HTERT RPE-1 (cell line): ENCODE measurements around the gene SLC38A1.

Experiments
- in situ Hi-C: fragments of 300-500 bp; cut with MboI; formaldehyde crosslinking; loops from 4 replicates; pipeline ENCODE4 v1.14.3; 2020; ENCODE audit warnings: low sequenced_read_pairs

SLC38A1 gene

DNA sequence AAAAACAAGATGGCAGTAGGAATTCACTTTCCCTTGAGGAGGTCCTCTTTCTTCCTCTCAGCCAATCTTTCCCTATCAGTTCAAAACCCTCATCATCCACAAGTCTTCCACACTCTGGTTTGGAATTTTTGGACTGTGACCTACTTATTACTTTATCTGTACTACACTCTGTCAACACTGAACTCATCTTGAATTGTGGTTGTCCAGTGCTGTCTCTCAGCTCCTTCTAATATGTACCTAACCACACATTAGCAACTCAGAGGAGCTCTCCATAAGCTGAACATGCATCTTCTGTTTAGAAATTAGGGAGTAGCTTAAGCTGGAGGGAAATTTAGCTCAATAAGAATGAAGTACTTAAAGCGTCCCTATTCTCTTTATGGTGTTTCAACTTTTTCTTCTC lies 34.8 kb downstream of the SLC38A1 start:
- in situ Hi-C loops, result no loop called here

DNA sequence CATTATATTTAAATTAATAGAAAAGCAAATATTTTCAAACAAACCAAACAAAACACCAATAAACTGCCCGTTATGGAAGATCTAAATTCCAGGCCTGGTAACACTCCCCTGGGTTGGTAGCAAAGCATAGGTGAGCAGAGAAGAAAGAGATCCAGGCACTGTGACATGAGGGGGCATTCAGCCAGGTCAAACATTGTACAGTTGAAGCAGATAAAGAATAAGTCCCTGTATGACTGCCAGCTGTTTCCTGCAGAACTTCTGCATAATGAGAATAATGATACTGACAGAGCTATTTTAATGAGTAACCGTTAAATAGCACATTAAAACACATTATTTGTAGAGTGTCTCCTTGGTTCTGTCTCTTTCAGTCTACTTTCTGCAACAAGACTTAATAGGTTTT lies 35.4 kb downstream of the SLC38A1 start:
- in situ Hi-C loops, result no loop called here

DNA sequence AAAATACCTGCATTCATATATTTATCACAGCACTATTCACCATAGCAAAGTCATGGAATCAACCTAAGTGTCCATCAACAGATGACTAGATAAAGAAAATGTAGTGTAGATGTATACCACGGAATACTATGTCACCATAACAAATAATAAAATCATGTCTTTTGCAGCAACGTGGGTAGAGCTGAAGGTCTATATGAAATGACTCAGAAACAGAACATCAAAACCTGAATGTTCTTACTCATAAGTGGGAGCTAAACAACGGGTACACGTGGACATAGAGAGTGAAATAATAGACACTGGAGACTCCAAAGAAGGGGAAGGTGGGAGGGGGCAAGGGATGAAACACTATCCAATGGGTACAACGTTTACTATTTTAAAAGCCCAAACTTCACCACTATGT lies 37.9 kb downstream of the SLC38A1 start:
- in situ Hi-C loops, result no loop called here

DNA sequence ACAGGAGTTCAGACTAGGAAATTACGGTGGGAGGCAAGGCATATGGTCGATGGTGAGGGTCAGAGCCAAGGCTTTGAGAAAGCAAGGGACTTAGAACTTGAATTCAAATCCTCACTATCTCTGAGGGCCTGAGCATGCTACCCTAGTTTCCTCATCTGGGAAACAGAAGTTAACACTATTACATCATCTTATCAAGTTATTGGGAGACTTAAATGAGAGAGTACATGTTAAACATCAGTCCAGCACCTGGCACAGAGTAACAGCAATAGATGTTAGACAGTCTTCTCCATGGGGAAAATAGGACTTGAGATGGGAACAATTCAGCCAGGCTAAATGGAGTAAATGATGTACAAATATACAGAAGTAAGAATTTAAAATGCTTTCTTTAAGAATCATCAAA lies 38.5 kb downstream of the SLC38A1 start:
- in situ Hi-C loops, result no loop called here

DNA sequence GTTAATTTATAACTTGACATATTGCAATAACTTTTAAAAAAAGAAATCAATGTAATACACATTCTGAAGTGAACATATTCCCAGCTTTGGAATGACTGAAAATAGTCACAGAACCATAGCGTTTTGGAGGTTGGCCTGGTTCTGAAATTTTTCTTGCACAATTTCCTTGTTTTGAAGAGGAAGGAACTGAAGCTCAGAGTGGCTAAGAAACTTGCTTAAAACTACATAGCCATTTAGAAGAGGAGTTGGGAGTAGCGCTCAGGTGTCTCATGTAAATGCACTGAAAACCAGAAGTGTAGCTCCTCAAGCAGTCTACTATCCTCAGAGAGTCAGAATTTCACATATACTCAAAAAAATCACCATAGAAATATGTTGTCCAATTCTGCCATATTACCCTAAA lies 41.2 kb downstream of the SLC38A1 start:
- in situ Hi-C loops, result no loop called here

DNA sequence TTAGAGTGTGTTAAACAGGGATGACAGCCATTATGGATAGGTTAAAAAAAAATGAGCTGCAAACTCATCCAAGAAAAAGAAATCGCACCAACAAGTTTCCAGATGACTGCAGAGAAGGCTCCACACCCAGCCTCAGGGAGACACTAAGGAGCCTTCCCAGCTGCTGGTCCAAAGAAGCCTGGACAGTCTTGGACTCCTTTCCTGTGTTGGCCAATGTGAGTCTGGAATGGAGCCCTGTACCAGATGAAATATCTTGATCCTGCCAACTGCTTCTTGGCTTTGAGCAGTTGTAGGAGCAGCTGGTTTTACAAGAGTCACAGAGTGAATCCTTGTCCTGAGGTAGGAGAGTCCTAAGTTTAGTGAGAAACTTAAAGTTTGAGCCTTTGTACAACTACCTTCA lies 44.5 kb downstream of the SLC38A1 start:
- in situ Hi-C loops, result no loop called here

DNA sequence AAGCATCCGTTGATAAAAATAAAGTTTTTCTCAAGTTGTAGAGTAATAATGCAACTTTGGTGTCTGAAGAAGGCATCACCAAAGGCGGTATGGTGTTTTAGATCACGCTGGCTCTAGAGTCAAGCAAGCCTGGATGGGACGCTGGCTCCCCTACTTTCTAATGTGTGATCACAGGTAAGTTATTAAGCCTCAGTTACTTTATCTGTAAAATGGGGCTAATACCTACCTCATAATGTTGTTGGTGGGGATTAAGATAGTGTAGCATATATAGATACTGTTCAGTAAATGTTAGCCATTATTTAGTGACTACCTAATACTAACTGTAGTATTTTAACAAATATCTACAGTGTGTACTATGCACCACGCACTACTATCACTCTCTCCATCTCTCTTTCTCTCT lies 45.8 kb downstream of the SLC38A1 start:
- in situ Hi-C loops, result no loop called here

DNA sequence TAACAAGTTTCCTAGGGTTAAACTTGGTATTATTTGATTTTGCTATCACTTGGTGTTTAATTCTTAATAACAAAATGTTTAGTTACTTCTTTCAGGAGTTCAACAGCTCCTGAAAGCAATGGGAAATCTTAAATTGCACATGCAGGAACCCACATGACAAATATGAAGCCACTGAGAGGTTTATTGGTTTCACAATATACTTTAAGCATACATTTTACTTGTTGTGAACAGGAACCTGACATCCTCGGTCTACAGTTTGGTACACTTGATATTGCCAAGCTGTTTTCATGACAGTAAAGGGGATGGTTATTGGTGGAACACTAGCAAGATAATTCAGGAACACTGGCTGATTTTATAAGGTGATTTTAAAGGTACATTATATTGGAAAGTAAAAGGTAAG lies 46.2 kb downstream of the SLC38A1 start:
- in situ Hi-C loops, result no loop called here

DNA sequence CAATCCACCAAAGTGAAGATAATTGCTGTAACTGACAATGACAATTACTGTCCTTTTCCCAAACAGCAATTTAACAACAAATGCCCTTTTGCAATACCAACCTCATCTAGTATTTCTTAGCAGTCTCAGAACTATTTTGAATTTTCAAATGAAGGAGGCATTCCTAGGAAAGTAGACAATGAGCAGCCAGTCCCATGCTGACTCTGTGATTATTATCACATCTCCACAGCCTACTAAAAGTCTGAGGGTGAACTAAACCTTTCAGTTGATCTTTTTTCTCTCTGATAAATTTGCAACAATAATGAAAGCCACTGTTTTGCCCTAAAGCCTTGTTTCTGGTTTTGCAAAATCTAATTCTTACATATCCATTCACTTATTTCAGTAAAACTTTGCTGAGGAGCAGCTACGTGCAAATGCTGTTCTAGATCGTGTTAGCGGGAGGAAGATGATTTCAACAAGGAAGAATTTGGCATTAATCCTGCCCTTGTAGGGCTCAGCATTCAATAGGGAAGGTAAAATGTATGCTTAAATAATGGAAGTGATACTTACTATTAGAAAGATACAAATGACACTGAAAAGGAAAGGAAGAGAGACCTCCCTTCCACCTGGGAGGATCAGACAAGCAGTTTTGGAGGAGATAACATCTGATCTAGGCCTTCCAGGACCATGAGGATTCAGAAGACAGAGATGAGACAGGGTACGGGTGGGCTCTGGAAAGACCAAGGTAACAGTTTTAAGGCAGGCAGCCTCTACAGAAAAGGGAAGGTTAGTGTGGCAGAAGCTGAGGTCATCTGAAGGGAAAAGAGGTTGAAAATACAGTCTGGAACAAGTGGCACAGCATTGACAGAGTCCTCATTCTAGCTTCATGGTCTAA lies 47.4 kb downstream of the SLC38A1 start:
- in situ Hi-C loops, result no loop called here

DNA sequence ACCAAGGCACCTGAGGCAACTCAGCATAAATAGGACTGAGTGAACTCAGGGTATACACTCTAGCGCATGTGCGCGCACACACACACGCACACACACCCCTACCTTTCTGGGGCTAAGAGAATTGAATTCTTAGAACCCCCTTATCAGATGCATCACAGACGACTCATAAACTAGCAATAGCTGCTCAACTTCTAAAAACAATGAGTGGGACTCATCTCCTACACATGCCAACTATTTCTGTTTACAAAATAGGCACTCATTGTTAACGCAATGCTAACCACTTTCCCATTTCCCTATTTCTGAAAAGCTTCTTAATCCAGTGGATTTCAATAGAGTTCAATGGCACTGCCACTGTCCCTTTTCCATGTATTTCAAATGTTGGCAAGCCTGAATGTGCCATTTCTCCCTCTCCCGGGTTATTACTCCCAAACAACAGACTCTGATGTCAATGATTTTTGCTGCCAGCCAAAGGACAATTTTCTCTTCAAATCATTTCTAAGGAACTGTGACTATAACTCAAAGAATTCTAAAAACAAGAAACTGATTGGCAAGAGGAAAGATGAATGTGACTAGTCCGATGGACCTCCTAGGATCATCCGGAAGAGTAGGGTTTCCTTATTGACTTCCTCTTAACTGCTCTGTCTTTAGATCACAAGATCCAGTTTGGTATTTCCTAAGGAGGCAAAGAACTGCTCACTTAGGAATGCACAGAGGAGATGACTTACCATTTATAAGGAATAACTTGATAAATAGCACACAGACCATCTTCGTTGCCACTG lies 48.8 kb downstream of the SLC38A1 start:
- in situ Hi-C loops, result no loop called here

DNA sequence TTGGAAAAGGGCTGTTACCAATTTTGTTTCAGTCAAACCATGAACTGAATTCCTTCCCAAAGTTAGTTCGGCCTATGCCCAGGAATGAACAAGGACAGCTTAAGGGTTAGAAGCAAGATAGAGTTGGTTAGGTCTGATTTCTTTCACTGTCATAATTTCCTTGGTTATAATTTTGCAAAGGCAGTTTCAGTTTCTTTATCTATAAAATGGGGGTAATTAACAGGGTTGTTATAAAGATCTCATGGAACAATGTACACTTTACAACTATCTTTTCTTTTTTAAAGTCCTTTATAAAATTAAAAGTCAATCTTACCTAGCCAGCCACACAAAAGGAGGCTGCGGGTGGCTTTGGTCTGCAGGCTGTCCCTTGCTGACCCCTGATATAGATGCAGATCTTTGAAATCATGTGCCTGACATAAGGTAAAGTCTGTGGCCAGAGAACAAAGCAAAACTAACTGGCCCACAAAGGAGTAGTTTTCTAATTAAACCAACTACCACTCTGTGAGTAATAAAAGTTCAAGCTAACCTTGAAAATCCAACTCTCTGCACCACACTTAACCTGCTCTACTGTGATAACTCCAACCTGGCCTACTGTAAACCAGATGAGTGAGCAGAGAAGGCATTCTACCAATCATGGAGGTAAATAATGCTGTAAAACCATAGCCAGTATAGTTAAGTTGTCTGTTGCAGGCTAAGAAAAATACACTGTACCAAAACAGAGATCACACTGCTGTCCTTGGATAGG lies 49.5 kb downstream of the SLC38A1 start:
- in situ Hi-C loops, result no loop called here

DNA sequence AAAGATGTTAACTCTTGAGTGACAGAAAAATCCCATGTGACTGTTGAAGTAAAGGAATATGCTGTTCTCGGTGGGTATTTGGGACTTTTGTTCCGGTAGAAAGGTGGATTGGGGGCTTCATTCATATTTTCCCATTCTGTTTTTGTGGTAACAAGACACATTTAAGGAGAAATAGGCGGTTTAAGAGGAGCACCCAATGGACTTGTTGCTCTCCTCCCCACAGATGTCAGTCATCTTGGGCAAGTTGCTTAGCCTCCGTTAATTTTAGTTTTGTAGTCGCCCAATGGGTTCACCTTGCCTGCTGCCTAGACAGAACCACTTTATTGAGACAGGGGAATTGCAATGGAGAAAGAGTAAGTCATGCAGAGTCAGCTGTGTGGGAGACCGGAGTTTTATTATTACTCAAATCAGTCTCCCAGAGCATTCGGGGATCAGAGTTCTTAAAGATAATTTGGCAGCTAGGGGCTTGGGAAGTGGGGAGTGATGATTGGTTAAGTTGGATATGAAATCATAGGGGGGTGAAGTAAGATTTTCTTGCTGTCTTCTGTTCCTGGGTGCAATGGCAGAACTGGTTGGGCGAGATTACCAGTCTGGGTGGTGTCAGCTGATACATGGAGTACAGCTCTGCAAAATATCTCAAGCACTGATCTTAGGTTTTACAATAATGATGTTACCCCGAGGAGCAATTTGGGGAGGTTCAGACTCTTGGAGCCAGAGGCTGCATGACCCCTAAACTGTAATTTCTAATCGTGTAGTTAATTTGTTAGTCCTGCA lies 50.3 kb downstream of the SLC38A1 start:
- in situ Hi-C loops, result no loop called here

DNA sequence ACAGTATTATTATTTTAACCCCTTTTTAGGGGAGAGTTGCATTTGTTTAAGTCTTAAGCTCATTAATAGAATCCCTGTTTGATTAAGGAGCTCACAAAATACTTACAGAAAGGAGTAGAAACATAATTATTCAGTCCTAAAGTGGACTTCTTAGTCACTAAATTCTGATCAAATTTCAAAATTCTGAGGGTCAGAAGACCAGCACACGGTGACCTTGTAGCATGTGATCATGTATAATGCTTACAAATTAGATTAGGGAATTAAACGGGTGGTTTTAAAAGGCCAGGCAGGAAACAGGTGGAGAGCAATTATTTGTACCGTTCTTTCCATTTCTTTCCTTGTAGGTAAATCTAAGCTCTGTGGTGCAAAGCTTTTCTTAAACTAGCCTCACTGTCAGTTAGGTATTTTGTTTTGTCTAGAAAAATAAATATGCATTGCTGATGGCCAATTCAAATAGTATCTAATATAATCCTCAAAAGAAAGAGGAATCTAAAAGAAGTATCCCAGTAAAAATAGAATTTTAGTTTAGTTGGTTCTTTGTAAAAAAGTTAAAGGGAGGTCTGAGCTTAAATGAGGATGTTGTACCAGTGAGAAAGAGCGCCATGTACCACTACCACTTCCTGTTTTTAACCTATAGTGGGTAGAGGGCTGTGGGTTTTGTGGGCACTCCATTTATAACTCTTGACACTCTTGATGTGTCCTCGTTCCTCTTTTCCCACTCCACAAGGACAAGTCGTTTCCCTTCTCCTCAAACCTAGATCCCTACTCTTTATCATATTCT lies 51.1 kb downstream of the SLC38A1 start:
- in situ Hi-C loops, result no loop called here

DNA sequence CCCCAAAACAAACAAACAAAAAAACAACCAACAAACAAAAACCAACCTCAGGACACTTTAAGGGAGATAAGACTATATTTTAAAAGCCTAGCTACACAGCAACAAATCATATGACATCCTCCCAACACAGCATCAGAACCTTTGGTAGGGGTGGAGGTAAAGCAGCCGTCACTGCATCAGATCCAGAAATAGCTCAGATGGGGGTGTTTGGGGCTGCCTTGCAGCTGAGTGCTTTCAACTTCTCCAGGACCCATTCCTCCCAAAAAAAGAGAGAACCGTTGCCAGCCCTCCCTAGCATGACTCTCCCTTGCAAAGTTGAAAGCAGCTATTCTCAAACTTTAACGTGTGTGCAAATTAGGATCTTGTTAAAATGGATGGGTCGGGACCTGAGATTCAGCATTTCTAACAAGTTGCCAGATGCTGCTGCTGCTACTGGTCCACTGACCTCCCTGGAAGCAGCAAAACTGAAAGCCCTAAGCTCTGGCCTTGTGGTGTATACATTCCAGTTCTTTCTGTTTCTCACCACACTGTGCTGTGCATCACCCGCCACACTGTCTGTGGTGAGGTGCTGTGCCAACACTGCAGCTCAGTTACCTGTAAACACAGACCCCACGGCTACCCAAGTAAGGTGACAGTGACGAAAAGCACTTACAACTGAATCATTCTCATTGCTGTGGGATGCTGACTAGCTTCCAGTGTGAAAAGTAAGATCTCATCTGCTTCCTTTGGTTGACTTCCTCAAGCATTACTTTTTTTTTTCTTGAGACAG lies 54.0 kb downstream of the SLC38A1 start:
- in situ Hi-C loops, result no loop called here

DNA sequence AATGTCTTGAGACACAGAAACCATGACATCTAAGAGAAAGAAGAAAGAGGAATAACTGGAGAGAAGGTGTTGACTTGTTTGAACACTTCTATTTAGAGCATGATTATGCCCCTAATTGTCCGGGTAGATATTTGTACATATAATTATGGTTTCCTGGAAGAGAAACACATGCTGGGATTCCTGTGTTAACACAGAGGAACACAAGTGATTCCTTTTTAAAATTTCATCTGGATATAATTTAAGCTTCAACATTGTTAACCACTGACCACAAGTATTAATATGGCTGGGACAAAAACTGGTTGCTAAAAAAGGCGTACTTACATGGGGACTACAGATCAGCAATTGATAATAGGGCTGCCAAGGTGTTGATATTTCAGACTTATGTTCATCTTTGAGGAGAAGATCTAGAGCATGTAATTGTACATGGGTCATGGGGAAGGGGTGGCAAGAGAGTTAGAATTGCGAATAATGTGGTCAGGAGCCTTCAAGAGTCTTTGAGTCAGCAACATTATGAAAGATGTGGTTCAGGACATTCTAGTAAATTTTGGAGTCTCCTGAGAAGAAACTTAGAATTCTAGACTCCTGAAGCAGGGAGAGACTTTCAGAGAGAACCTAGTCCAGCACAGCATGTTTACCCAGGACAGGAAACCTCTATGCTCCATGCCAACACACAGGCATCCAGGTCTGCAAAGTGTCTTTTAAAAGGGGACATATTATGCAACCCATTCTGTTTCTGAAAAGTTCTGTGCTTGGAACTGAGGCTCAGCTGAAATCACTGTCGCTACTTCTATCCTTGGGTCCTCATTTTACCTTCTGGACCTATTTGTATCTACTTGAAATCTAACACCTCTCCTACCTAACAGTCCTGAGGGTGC lies 56.5 kb downstream of the SLC38A1 start:
- in situ Hi-C loops, result no loop called here

DNA sequence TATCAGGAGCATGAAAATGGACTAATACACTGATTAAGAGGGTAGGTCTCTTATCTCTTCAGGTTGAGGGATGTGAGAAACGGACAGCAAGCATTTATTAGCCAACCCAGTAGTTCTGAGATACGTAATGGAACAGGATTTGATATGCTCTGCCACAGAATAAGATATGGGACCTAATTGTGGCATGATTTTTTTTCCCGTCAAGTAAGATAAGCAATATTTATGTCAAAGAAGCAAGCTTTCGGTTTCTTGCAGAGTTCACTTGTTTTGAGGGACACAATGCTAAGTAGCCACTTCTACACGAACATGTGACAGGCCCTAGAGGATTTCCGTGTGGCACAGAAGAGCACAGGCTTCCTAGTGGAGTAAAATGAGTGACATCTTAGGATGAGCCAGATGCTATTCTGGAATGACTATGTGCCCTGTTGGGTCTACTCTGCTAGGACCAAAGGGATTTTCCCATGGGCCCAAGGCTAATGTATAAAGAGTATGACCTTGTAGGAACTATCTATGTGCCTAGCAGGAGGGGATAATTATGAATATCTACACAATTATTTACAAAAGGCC lies 57.9 kb downstream of the SLC38A1 start:
- in situ Hi-C loops, result no loop called here

DNA sequence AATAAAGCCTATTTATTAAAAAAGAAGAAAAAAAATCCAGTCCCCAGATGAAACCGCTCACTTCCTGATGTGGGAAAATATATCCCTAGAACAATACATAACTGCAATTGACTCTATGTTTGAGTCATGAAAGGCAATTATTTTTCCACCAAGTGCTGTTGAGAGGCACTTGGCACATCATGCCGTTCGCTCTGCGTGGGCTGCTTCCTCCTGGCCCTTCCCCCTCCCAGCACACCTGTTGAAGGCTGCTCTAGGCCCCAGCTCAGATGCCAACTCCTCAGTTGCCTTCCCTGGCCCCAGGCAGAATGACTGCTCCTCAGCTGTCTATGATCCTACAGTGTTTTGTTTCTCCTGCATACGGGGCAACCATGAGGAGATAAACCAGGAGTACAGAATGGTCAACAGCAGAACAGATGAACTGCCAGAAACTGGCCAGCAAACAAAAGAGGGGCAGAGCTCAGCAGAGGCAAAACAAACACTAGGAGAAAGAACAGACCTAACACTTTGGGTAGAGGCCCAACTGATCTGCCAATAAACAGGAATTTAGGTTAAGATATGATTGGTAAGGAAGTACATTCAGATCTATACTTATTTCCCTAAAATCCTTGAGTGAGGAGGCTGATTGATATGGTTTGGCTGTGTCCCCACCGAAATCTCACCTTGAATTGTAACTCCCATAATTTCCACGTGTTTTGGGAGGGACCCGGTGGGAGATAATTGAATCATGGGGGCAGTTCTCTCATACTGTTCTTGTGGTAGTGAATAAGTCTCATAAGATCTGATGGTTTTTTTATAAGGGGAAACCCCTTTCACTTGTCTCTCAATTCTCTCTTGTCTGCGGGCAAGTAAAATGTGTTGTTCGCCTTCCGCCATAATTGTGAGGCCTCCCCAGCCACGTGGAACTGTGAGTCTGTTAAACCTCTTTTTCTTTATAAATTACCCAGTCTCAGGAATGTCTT lies 58.6 kb downstream of the SLC38A1 start:
- in situ Hi-C loops, result no loop called here
